Body of pancreas (tissue), 4 donors: ENCODE measurements around the gene CRIM1.

Experiments
- CTCF ChIP-seq, 7 experiments: fragments of 450-650 bp in 4 of 7; fragments of 200-600 bp in 3 of 7; sonication (generic) in 3 of 7; IDR thresholded peaks; one replicate each; pipeline ENCODE4 v1.5.1; 2016 to 2019; ENCODE audit warnings: antibody characterized with exemption in 7 of 7
- POLR2A ChIP-seq, 3 donors: fragments of 450-650 bp; IDR thresholded peaks; one replicate each; pipeline ENCODE4 v1.6.1; 2016; ENCODE audit warnings: antibody characterized with exemption in 3 of 3, mild to moderate bottlenecking in 2 of 3

GRCh38 chr2:36452260-36452659 lies 96.7 kb downstream of the CRIM1 start:
- TF ChIP-seq CTCF (IDR thresholded peaks at IDR 0.05), result no peak
- TF ChIP-seq POLR2A (IDR thresholded peaks at IDR 0.05), result no peak
